DND-41 (cell line): ENCODE data around the gene BDH2.

Source experiments
- ATAC-seq: fragments of 200-7000 bp; cut with Tn5 transposase; 3 replicates; pipeline ENCODE4 v1.9.1; 2021; ENCODE audit warnings: low read depth; ENCODE audit not compliant: insufficient read depth
- DNase-seq: peaks from one replicate; pipeline ENCODE4 v3.0.0-alpha.2; 2020
- H2AFZ ChIP-seq: 2 replicates; pipeline ENCODE4 v1.6.0; 2012; ENCODE audit warnings: low read depth, low read length
- H3K27ac ChIP-seq: 2 replicates; pipeline ENCODE4 v1.5.1; 2012; ENCODE audit warnings: low read length, inconsistent platforms
- H3K27me3 ChIP-seq: fragments of 200-600 bp; sonication (generic); 2 replicates; pipeline ENCODE4 v1.6.0; 2012; ENCODE audit warnings: low read length, mild to moderate bottlenecking, inconsistent platforms; ENCODE audit not compliant: insufficient read depth, poor library complexity
- H3K36me3 ChIP-seq: 2 replicates; pipeline ENCODE4 v1.5.1; 2012; ENCODE audit warnings: low read length, inconsistent platforms; ENCODE audit not compliant: insufficient read depth
- H3K4me1 ChIP-seq: 2 replicates; pipeline ENCODE4 v1.5.1; 2012; ENCODE audit warnings: mild to moderate bottlenecking, low read length; ENCODE audit not compliant: insufficient read depth
- H3K4me2 ChIP-seq: 2 replicates; pipeline ENCODE4 v1.6.0; 2012; ENCODE audit warnings: mild to moderate bottlenecking, moderate library complexity, low read length, inconsistent platforms; ENCODE audit not compliant: insufficient read depth
- H3K4me3 ChIP-seq, 2 experiments: fragments of 200-600 bp in 1 of 2; shearing (Covaris generic) in 1 of 2; 2 replicates each; pipeline ENCODE4 v1.5.1; 2012 to 2016; ENCODE audit warnings: inconsistent platforms in 2 of 2, low read length in 2 of 2, mild to moderate bottlenecking in 2 of 2, low read depth in 1 of 2, moderate library complexity in 1 of 2
- H3K79me2 ChIP-seq: 2 replicates; pipeline ENCODE4 v1.6.0; 2012; ENCODE audit warnings: low read length, inconsistent platforms; ENCODE audit not compliant: insufficient read depth
- H3K9ac ChIP-seq: 2 replicates; pipeline ENCODE4 v1.6.0; 2012; ENCODE audit warnings: low read depth, mild to moderate bottlenecking, inconsistent platforms, low read length, moderate library complexity
- H3K9me3 ChIP-seq: 2 replicates; pipeline ENCODE4 v1.5.1; 2012; ENCODE audit warnings: low read length, moderate library complexity, mild to moderate bottlenecking, inconsistent platforms; ENCODE audit not compliant: insufficient read depth, severe bottlenecking
- H4K20me1 ChIP-seq: 2 replicates; pipeline ENCODE4 v1.6.0; 2012; ENCODE audit warnings: low read length; ENCODE audit not compliant: insufficient read depth
- CTCF ChIP-seq: IDR thresholded peaks from 2 replicates; pipeline ENCODE4 v1.5.1; 2012; ENCODE audit warnings: borderline replicate concordance, low read length, moderate library complexity, mild to moderate bottlenecking; ENCODE audit not compliant: poor library complexity, severe bottlenecking; ENCODE audit errors: extremely low read depth
- EZH2 ChIP-seq: IDR thresholded peaks from 3 replicates; pipeline ENCODE4 v1.6.1; 2012; ENCODE audit warnings: borderline replicate concordance, low read depth, mild to moderate bottlenecking, moderate library complexity, low read length, inconsistent platforms; ENCODE audit not compliant: severe bottlenecking

Gene BDH2

GRCh38 chr4:103099691-103100392 is at the start of gene BDH2:
TSS of gene BDH2 (minus strand) at chr4:103099834. CDS start at chr4:103096254, 3,580 bp downstream.
- H3K4me3 ChIP-seq, result peak within 1 kb of the TSS; percentile 39 to 63; a peak in 3 of 4 replicates
- peak within 1 kb of the TSS; percentile 79 for H2AFZ ChIP-seq
- peak within 1 kb of the TSS; percentile 64 for H3K9ac ChIP-seq
- no peaks in the 10 kb centered on the region for H4K20me1 ChIP-seq
- no peaks in the 10 kb centered on the region for H3K36me3 ChIP-seq
- H3K9me3 ChIP-seq, result no peaks in the 10 kb centered on the region
- TF ChIP-seq CTCF (peak; percentile 91), EZH2 (no peak)
- H3K4me2 ChIP-seq, result peak within 1 kb of the TSS; percentile 88
- H3K79me2 ChIP-seq, result peaks cover 22% of the 10 kb centered on the region
- H3K27me3 ChIP-seq, result no peaks in the 10 kb centered on the region
- DNase-seq, result peak; percentile 58
- peaks cover 24% of the 10 kb centered on the region for H3K4me1 ChIP-seq
- peak; percentile 96 for ATAC-seq
- peak within 1 kb of the TSS; percentile 76 for H3K27ac ChIP-seq

- Histone ChIP-seq H3K9me3 (no peaks in the 10 kb centered on the region), H3K4me2 (no peak overlapping the region), H3K79me2 (no peaks in the 10 kb centered on the region), H3K36me3 (peaks cover 94% of the 10 kb centered on the region), H3K27ac (no peak overlapping the region), H2AFZ (no peak overlapping the region), H4K20me1 (no peaks in the 10 kb centered on the region), H3K4me1 (no peaks in the 10 kb centered on the region), H3K4me3 (no peak overlapping the region), H3K27me3 (no peaks in the 10 kb centered on the region), H3K9ac (no peak overlapping the region)
- DNase-seq, result no peak
- no peak for ATAC-seq
- no peak for TF ChIP-seq CTCF
- no peak for TF ChIP-seq EZH2
Measured at GRCh38 chr4:103144926-103145325, 45.3 kb upstream of the BDH2 start.

- no peak for TF ChIP-seq EZH2
- Histone ChIP-seq H3K4me1 (no peaks in the 10 kb centered on the region), H3K27me3 (no peaks in the 10 kb centered on the region), H2AFZ (no peak overlapping the region), H3K79me2 (no peaks in the 10 kb centered on the region), H3K36me3 (peaks cover 91% of the 10 kb centered on the region), H3K4me3 (no peak overlapping the region), H4K20me1 (no peaks in the 10 kb centered on the region), H3K9ac (no peak overlapping the region), H3K27ac (no peak overlapping the region), H3K9me3 (no peaks in the 10 kb centered on the region), H3K4me2 (no peak overlapping the region)
- DNase-seq (no peak), ATAC-seq (no peak)
Measured at GRCh38 chr4:103137446-103137827, 37.8 kb upstream of the BDH2 start.

GRCh38 chr4:103136671-103137445 is 37.2 kb upstream of the BDH2 start:
- no peak for DNase-seq
- Histone ChIP-seq H3K9me3 (no peaks in the 10 kb centered on the region), H3K27me3 (no peaks in the 10 kb centered on the region), H3K4me3 (no peak overlapping the region), H3K4me2 (no peak overlapping the region), H3K27ac (no peak overlapping the region), H4K20me1 (no peaks in the 10 kb centered on the region), H2AFZ (no peak overlapping the region), H3K4me1 (no peaks in the 10 kb centered on the region), H3K9ac (no peak overlapping the region), H3K79me2 (no peaks in the 10 kb centered on the region), H3K36me3 (peaks cover 91% of the 10 kb centered on the region)
- no peak for TF ChIP-seq CTCF
- TF ChIP-seq EZH2, result no peak
- no peak for ATAC-seq
